SKM-1 (cell line): Measurements from ENCODE around the gene AGBL5.

Experiments
- DNase-seq: peaks from one replicate; lab custom pipeline; 2025; ENCODE audit not compliant: unreplicated experiment; lab: John Stamatoyannopoulos, UW

Gene AGBL5

DNA sequence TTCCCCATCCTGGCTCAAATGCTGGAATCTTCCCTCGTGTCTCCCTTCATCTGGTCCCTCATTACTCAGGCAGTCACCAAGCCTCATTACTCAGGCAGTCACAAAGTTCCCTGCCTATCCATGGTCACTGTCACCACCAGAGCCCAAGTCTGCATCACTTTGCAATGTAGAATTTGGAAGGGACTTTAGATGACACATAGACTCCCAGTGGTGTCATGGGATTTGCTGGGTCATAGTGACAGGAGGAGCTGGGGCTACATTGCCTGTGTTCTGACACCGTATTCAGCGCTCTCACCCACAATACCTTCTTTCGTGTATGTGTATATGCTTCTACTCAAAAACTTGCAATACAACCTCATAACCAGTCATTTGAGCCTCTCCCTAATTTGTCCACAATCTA is 24.9 kb downstream of the AGBL5 start:
- DNase-seq: no peak

DNA sequence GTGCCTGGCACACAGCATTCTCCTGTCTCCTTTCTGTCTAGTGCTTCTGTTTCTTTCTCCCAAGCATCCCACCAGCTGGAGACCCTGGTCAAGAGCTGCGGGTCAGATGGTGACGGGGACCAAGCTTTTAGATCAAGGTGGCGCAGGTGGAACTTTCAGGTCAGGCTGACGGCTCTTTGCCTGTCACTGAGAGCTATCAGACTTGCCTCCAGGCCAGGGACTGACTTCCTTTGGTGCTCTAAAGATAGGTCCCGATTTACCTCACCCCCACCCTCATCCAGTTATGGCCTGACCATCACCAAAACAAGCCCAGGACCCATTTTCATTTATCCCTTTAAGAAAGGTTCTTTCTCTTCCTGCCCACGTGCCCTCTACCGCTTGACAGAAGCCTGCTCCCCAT is 25.8 kb downstream of the AGBL5 start:
- DNase-seq: no peak

- DNase-seq: no peak
These were observed 27.1 kb downstream of the AGBL5 start, which contains the start of gene EMILIN1 for GRCh38 chr2:27078267-27079194. TSS of gene EMILIN1 (plus strand) at chr2:27078615. CDS start at chr2:27079066, 451 bp downstream.

GRCh38 chr2:27079233-27080139 is 28.0 kb downstream of the AGBL5 start:
- no peak for DNase-seq

GRCh38 chr2:27080140-27080469 is 28.6 kb downstream of the AGBL5 start:
- no peak for DNase-seq

- no peak for DNase-seq
These were observed 29.1 kb downstream of the AGBL5 start for GRCh38 chr2:27080603-27080936.

- no peak for DNase-seq
These were observed 30.7 kb downstream of the AGBL5 start for GRCh38 chr2:27081984-27082772.

DNA sequence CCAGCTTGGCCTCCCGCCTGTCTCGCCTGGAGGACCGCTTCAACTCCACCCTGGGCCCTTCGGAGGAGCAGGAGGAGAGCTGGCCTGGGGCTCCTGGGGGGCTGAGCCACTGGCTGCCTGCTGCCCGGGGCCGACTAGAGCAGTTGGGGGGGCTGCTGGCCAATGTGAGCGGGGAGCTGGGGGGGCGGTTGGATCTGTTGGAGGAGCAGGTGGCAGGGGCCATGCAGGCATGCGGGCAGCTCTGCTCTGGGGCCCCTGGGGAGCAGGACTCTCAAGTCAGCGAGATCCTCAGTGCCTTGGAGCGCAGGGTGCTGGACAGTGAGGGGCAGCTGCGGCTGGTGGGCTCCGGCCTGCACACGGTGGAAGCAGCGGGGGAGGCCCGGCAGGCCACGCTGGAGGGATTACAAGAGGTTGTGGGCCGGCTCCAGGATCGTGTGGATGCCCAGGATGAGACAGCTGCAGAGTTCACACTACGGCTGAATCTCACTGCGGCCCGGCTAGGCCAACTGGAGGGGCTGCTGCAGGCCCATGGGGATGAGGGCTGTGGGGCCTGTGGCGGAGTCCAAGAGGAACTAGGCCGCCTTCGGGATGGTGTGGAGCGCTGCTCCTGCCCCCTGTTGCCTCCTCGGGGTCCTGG is 31.4 kb downstream of the AGBL5 start:
- no peak for DNase-seq

DNA sequence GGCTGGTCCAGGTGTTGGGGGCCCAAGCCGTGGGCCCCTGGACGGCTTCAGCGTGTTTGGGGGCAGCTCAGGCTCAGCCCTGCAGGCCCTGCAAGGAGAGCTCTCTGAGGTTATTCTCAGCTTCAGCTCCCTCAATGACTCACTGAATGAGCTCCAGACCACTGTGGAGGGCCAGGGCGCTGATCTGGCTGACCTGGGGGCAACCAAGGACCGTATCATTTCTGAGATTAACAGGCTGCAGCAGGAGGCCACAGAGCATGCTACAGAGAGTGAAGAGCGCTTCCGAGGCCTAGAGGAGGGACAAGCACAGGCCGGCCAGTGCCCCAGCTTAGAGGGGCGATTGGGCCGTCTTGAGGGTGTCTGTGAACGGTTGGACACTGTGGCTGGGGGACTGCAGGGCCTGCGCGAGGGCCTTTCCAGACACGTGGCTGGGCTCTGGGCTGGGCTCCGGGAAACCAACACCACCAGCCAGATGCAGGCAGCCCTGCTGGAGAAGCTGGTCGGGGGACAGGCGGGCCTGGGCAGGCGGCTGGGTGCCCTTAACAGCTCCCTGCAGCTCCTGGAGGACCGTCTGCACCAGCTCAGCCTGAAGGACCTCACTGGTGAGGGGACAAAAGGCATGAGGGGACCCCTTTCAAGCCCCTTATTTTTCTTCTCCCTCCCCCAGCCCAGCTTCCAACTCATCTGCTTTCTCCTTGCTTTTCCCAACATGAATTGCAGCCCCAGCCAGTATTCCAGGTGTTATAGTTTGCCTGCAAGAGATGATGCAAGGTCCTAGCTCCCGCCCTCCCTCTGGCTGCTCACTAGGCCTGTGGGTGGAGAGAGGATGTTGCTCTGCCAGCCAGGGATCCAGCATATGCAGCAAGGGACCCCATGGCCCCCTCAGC is 32.2 kb downstream of the AGBL5 start:
- no peak for DNase-seq

GRCh38 chr2:27084297-27085061 is 33.0 kb downstream of the AGBL5 start:
- DNase-seq: no peak

DNA sequence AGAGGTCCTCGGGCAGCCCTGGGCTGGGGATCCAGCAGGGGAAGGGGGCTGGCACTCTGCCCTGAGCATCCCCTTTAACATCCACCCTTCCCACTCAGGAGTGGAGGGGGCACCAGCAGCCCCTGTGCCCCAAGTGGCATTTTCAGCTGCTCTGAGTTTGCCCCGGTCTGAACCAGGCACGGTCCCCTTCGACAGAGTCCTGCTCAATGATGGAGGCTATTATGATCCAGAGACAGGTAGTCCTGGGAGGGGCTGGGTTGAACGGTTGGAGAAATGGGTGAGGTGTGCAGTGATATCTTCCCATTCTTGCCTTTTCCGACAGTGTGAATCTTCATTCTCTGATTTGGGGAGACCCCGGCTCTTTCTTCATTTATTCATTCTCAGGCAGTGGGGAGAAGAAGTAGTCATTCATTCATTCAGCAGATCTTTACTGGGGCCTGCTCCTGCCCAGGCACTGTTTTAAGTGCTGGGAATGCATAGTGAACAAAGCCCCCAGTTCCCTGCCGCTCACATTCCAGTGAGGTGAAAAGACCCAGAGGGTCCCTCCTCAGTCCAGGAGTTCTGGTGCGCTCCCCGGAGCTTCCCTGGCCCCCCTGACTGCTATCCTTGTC is 33.7 kb downstream of the AGBL5 start:
- no peak for DNase-seq

- no peak for DNase-seq
These were observed 34.2 kb downstream of the AGBL5 start for GRCh38 chr2:27085673-27086089.

- DNase-seq: peak; percentile 81
These were observed 34.7 kb downstream of the AGBL5 start for GRCh38 chr2:27086090-27086723.

DNA sequence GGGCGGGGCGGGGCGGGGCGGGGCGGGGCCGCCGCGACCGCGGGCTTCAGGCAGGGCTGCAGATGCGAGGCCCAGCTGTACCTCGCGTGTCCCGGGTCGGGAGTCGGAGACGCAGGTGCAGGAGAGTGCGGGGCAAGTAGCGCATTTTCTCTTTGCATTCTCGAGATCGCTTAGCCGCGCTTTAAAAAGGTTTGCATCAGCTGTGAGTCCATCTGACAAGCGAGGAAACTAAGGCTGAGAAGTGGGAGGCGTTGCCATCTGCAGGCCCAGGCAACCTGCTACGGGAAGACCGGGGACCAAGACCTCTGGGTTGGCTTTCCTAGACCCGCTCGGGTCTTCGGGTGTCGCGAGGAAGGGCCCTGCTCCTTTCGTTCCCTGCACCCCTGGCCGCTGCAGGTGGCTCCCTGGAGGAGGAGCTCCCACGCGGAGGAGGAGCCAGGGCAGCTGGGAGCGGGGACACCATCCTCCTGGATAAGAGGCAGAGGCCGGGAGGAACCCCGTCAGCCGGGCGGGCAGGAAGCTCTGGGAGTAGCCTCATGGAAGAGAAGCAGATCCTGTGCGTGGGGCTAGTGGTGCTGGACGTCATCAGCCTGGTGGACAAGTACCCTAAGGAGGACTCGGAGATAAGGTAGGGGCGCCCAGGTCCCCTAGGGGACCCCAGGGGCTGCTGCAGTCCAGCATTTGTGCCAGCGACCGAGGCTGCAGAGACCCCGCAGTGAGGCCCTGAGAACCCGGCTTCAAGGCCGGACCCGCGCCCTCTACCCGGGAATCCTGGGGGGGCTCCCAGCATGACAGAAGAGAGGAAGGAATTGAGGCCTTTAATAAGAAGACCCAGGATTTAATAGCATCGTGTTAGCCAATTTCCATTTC is 35.5 kb downstream of the AGBL5 start, which contains the start of gene KHK:
KHK (plus strand) TSS at position 49 of the 870 bp plus-strand sequence; CDS start at position 537, 488 bp downstream.
- DNase-seq: no peak

GRCh38 chr2:27087823-27088410 is 36.4 kb downstream of the AGBL5 start:
- DNase-seq: no peak

- no peak for DNase-seq
These were observed 37.2 kb downstream of the AGBL5 start for GRCh38 chr2:27088634-27089033.
